Gastroesophageal sphincter (tissue), 4 donors: ENCODE results near the gene ACIN1. TPM values are rescaled to one million over a fixed set of nuclear protein-coding genes. Genes with fewer than 3 reads are reported as not detected.
A peak's percentile ranks its signal among the peaks of the same experiment; 100 is the strongest.

Source experiments
- ATAC-seq: fragments of 150-250 bp; one replicate; pipeline ENCODE4 v1.9.1; 2016; ENCODE audit warnings: mild to moderate bottlenecking, moderate library complexity
- H3K27ac ChIP-seq, 4 donors: fragments of 200-600 bp; sonication (generic) in 3 of 4; 1 replicate in 3 of 4; 2 replicates in 1 of 4; pipeline ENCODE4 v1.5.1; 2016 to 2019
- H3K27me3 ChIP-seq: fragments of 200-600 bp; sonication (generic); one replicate; pipeline ENCODE4 v1.5.1; 2019
- H3K36me3 ChIP-seq, 2 donors: fragments of 200-600 bp; sonication (generic); one replicate each; pipeline ENCODE4 v1.5.1; 2019; ENCODE audit warnings: control low read depth in 1 of 2
- H3K4me1 ChIP-seq, 3 donors: fragments of 200-600 bp; sonication (generic); 1 replicate in 2 of 3; 2 replicates in 1 of 3; pipeline ENCODE4 v1.5.1; 2016 to 2019; ENCODE audit warnings: control low read depth in 2 of 3
- H3K4me3 ChIP-seq, 2 donors: fragments of 200-600 bp; sonication (generic); one replicate each; pipeline ENCODE4 v1.5.1; 2019; ENCODE audit warnings: mild to moderate bottlenecking in 1 of 2, moderate library complexity in 1 of 2
- H3K9me3 ChIP-seq, 3 donors: fragments of 200-600 bp; sonication (generic); one replicate each; pipeline ENCODE4 v1.5.1; 2017 to 2019; ENCODE audit warnings: control low read depth in 2 of 3
- EP300 ChIP-seq: sonication (generic); formaldehyde crosslinking; IDR thresholded peaks from one replicate; pipeline ENCODE4 v1.6.1; 2017; ENCODE audit warnings: antibody characterized with exemption, mild to moderate bottlenecking
- POLR2A ChIP-seq, 2 donors: fragments of 450-650 bp; IDR thresholded peaks; one replicate each; pipeline ENCODE4 v1.6.1; 2017; ENCODE audit warnings: antibody characterized with exemption in 2 of 2, mild to moderate bottlenecking in 2 of 2, moderate library complexity in 1 of 2
- POLR2AphosphoS5 ChIP-seq: sonication (generic); formaldehyde crosslinking; IDR thresholded peaks from one replicate; pipeline ENCODE4 v1.6.1; 2017; ENCODE audit warnings: antibody characterized with exemption
- WGBS, 2 donors: methylation state at CpG; one replicate each; pipeline ENCODE4 v1.1.5; 2018; ENCODE audit warnings: low coverage in 1 of 2; 5-methylcytosine and 5-hydroxymethylcytosine counted together
- total RNA-seq, 4 donors: library from RNA; depleted of rRNA; stranded (reverse); fragments of >200 nt; gene quantifications; one replicate each; pipeline ENCODE4 v1.1.0, GENCODE V29; 2016
- TF ChIP-seq, protein P1 (sequence below), 4 experiments: fragments of 200-600 bp in 2 of 4; fragments of 450-650 bp in 2 of 4; sonication (generic) in 1 of 4; IDR thresholded peaks; one replicate each; pipeline ENCODE4 v1.5.1; 2017 to 2019; ENCODE audit warnings: antibody characterized with exemption in 4 of 4, mild to moderate bottlenecking in 2 of 4, moderate library complexity in 2 of 4

The ACIN1 gene
- total RNA-seq, 4 donors from 2014 or later = 55.7 to 121 (median 91.8) TPM

DNA sequence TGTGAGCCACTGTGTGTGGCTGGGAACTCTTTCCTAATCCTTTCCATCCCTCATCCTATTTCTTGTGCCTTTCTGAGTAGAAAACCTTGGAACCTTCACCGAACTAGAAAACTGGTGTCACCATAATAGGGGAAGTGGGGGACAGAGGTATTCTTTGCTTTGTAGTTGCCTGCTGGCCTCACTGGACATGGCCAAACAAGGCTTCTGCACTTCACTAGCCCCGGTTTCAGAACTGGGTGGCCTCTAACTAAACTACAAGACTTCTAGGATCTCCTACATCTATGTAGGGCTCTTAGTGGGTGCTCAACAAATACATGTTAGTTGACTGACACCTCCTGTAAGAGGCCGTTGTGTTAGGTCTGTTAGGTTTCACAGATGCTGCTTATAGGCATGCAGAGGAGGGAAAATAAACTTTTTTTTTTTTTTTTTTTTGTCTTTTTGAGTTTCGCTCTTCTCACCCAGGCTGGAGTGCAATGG lies 10.4 kb upstream of the ACIN1 start:
- Histone ChIP-seq H3K27ac (no peak overlapping the region), H3K4me1 (peaks cover 0 to 10% (median 0%) of the 10 kb centered on the region in 3 donors), H3K27me3 (no peaks in the 10 kb centered on the region), H3K36me3 (no peaks in the 10 kb centered on the region), H3K9me3 (no peaks in the 10 kb centered on the region), H3K4me3 (no peak overlapping the region)
- 60 to 94% methylated on average over 1 to 3 of the region's 4 CpGs for WGBS, 2 donors
- no peak for ATAC-seq
- TF ChIP-seq POLR2AphosphoS5 = no peak
- TF ChIP-seq, protein P1, sequence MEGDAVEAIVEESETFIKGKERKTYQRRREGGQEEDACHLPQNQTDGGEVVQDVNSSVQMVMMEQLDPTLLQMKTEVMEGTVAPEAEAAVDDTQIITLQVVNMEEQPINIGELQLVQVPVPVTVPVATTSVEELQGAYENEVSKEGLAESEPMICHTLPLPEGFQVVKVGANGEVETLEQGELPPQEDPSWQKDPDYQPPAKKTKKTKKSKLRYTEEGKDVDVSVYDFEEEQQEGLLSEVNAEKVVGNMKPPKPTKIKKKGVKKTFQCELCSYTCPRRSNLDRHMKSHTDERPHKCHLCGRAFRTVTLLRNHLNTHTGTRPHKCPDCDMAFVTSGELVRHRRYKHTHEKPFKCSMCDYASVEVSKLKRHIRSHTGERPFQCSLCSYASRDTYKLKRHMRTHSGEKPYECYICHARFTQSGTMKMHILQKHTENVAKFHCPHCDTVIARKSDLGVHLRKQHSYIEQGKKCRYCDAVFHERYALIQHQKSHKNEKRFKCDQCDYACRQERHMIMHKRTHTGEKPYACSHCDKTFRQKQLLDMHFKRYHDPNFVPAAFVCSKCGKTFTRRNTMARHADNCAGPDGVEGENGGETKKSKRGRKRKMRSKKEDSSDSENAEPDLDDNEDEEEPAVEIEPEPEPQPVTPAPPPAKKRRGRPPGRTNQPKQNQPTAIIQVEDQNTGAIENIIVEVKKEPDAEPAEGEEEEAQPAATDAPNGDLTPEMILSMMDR (IDR thresholded peaks at IDR 0.05) = no peak
- TF ChIP-seq POLR2A (IDR thresholded peaks at IDR 0.05) = no peak
- TF ChIP-seq EP300 = no peak

DNA sequence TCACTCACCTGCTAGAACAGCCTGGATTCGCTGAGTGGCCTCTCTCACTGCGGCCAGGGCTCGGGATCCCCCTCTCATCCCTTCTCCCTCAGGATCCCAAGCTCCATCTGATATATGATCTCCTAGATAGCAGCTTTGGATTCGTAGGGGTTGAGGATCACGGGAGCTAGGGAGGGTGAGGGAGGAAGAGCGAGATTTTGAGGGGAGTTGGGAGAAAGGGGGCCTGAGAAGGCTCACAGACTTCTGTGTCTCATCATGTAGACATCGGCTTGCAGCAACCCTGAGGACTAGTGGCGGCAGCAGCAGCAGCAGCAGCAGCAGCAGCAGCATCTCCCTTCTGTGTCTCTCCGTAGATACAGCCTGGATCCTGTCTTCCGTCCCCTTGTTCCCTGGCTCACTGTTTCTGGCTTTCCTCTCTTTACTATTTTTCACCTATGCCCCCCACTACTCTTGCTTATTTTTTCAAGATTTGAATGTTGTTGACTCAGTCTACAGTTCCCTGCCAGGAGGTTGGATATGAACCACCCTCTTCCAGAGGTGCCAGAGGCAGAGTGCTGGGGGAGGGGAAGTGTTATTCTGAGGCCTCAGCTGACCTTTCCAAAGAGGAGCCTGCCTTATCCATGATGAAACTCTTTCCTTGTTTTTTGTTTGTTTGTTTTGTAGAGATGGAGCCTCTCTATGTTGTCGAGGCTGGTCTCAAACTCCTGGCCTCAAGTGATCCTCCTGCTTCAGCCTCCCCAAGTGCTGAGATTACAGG lies 9.8 kb upstream of the ACIN1 start, which contains the start of gene CIROP:
Gene CIROP (minus strand): TSS at position 399 of the 757 bp plus-strand sequence. CDS start 69 bp downstream, at position 330.
- H3K4me3 ChIP-seq = no peak within 1 kb of the TSS
- H3K9me3 ChIP-seq = no peaks in the 10 kb centered on the region
- H3K36me3 ChIP-seq = no peaks in the 10 kb centered on the region
- 56 to 64% methylated on average over 7 to 10 of the region's 11 CpGs for WGBS, 2 donors
- no peaks in the 10 kb centered on the region for H3K27me3 ChIP-seq
- ATAC-seq = peak; percentile 28
- peaks cover 0 to 10% (median 0%) of the 10 kb centered on the region in 3 donors for H3K4me1 ChIP-seq
- H3K27ac ChIP-seq = no peak within 1 kb of the TSS
- TF ChIP-seq, protein P1 (IDR thresholded peaks at IDR 0.05) = no peak
- TF ChIP-seq POLR2A (IDR thresholded peaks at IDR 0.05) = no peak
- TF ChIP-seq EP300 = no peak
- no peak for TF ChIP-seq POLR2AphosphoS5

DNA sequence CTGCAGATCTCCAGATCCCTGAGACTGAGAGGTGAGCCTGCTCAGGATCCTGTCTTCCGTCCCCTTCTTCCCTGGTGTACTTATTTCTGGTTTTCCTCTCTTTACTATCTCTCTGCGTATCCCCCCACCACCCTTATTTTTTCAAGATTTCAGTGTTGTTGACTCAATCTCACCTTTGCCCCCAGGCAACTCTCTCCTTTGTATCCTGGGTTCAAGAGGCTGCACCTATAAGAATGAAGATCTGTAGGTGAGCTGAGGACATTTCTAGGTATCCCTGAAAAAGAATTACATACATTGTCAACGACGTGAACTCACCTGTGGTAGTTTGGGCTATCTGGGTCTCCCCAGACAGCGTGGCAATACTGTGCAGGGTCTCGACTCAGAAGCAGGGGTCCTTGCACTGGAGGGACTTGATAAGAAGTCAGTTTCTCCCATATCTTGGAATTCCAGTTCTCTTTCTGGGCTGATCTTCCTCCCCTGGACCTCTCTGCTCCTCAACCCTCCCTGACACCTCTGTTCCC lies 9.2 kb upstream of the ACIN1 start:
- no peak for ATAC-seq
- 75 to 83% methylated on average over 5 to 6 of the region's 6 CpGs for WGBS, 2 donors
- Histone ChIP-seq H3K36me3 (peaks cover 0 to 3% of the 10 kb centered on the region in 2 donors), H3K4me1 (peaks cover 0 to 10% (median 0%) of the 10 kb centered on the region in 3 donors), H3K27me3 (no peaks in the 10 kb centered on the region), H3K27ac (no peak overlapping the region), H3K9me3 (no peaks in the 10 kb centered on the region), H3K4me3 (no peak overlapping the region)
- TF ChIP-seq, protein P1 (IDR thresholded peaks at IDR 0.05) = no peak
- no peak for TF ChIP-seq EP300
- no peak for TF ChIP-seq POLR2A (IDR thresholded peaks at IDR 0.05)
- TF ChIP-seq POLR2AphosphoS5 = no peak

DNA sequence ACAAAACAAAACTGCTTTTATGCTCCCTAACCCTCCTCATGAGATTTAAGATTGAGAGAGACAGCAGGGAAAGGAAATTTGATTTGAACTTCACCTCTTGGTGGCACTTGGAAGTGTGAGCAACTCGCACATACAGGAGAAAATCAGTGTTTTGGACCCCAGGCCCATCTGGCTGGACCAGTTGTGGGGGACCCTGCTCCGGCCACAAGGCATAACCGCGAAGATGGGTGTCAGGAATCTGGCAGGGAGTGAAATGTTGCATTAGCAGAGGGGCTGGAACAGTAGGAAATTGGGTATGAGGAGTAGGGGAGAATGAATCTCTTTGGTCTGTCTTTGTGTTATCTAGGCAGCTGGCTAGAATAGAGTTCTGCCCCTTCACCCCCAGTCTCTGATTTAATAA lies 8.6 kb upstream of the ACIN1 start:
- Histone ChIP-seq H3K4me3 (no peak overlapping the region), H3K27me3 (no peaks in the 10 kb centered on the region), H3K4me1 (peaks cover 0 to 10% (median 0%) of the 10 kb centered on the region in 3 donors), H3K27ac (no peak overlapping the region), H3K9me3 (no peaks in the 10 kb centered on the region), H3K36me3 (peaks cover 0 to 8% of the 10 kb centered on the region in 2 donors)
- ATAC-seq = no peak
- 79% methylated on average over 4 of the region's 4 CpGs; no CpG with 5 or more reads in 1 of the 2 donors for WGBS, 2 donors
- TF ChIP-seq POLR2AphosphoS5 (no peak), POLR2A (IDR thresholded peaks at IDR 0.05) (no peak), EP300 (no peak)
- TF ChIP-seq, protein P1 (IDR thresholded peaks at IDR 0.05) = no peak
